GM18951 (cell line): ENCODE measurements around the gene AKNA.
A peak's percentile ranks its signal among the peaks of the same experiment; 100 is the strongest.

Experiments
- POLR2A ChIP-seq: IDR thresholded peaks from 4 replicates; pipeline ENCODE4 v1.6.1; 2011; ENCODE audit warnings: mild to moderate bottlenecking; ENCODE audit not compliant: insufficient read length, insufficient read depth; ENCODE audit errors: extremely low read depth
- in situ Hi-C: fragments of 300-500 bp; cut with MboI; formaldehyde crosslinking; loops from one replicate; pipeline ENCODE4 v1.12.0; 2022; ENCODE audit warnings: low sequenced_read_pairs, mixed read lengths, inconsistent platforms; ENCODE audit not compliant: unreplicated experiment

The AKNA gene

GRCh38 chr9:114397848-114398605, 10.2 kb upstream of the AKNA start:
- TF ChIP-seq POLR2A = peak; percentile 53
- in situ Hi-C loops = no loop called here

- in situ Hi-C loops = no loop called here
- no peak for TF ChIP-seq POLR2A
These were observed 9.6 kb upstream of the AKNA start for GRCh38 chr9:114397219-114397847.

GRCh38 chr9:114396558-114397218, 8.9 kb upstream of the AKNA start:
- in situ Hi-C loops = no loop called here
- TF ChIP-seq POLR2A = no peak

GRCh38 chr9:114395768-114396167, 8.0 kb upstream of the AKNA start:
- TF ChIP-seq POLR2A = no peak
- in situ Hi-C loops = no loop called here

GRCh38 chr9:114395334-114395617, 7.5 kb upstream of the AKNA start:
- TF ChIP-seq POLR2A = no peak
- in situ Hi-C loops = no loop called here

- in situ Hi-C loops = no loop called here
- no peak for TF ChIP-seq POLR2A
These were observed 6.9 kb upstream of the AKNA start for GRCh38 chr9:114394523-114395333.

- in situ Hi-C loops = no loop called here
- no peak for TF ChIP-seq POLR2A
These were observed 4.9 kb upstream of the AKNA start for GRCh38 chr9:114392749-114393112.

GRCh38 chr9:114390952-114391351, 3.2 kb upstream of the AKNA start:
- in situ Hi-C loops = no loop called here
- no peak for TF ChIP-seq POLR2A

GRCh38 chr9:114389612-114390368, 2.0 kb upstream of the AKNA start:
- no peak for TF ChIP-seq POLR2A
- in situ Hi-C loops = no loop called here

- TF ChIP-seq POLR2A = no peak
- in situ Hi-C loops = no loop called here
These were observed 1.1 kb upstream of the AKNA start for GRCh38 chr9:114388764-114389375.

GRCh38 chr9:114388357-114388682, 538 bp upstream of the AKNA start:
- in situ Hi-C loops = no loop called here
- TF ChIP-seq POLR2A = no peak

GRCh38 chr9:114386886-114387679, 699 bp downstream of the AKNA start:
- peak; percentile 33 for TF ChIP-seq POLR2A
- in situ Hi-C loops = no loop called here
